PC-9 (cell line): ENCODE results near the gene ANKRD10. TPM values are rescaled to one million over a fixed set of nuclear protein-coding genes. Genes with fewer than 3 reads are reported as not detected.
A peak's percentile ranks its signal among the peaks of the same experiment; 100 is the strongest.

Source experiments
- BruUV-seq: library from RNA; stranded (reverse); fragments of 400-500 nt; replicated peaks from 2 replicates; lab custom pipeline; 2021; lab: Mats Ljungman, UMichigan
- CTCF ChIA-PET: fragments of 300-600 bp; sonication (Branson Sonifier 250); formaldehyde crosslinking; loops from one replicate; lab custom pipeline; 2022; ENCODE audit warnings: antibody characterized with exemption; lab: Charles Lee
- POLR2A ChIA-PET: fragments of 300-600 bp; sonication (Branson Sonifier 250); formaldehyde crosslinking; loops from one replicate; lab custom pipeline; 2022; ENCODE audit warnings: antibody characterized with exemption; ENCODE audit not compliant: unreplicated experiment; lab: Charles Lee
- DNase-seq, 2 experiments: peaks; one replicate each; pipeline versions ENCODE4 v3.0.0 to v3.0.0-alpha.2; 2015 to 2022; ENCODE audit warnings: mixed read lengths in 1 of 2
- H2AFZ ChIP-seq: fragments of 200-600 bp; sonication (generic); 2 replicates; pipeline ENCODE4 v1.8.1; 2017; ENCODE audit warnings: antibody characterized with exemption
- H3F3A ChIP-seq: fragments of 200-600 bp; sonication (generic); 2 replicates; pipeline ENCODE4 v1.8.1; 2017; ENCODE audit warnings: antibody characterized with exemption, mild to moderate bottlenecking, low read depth; ENCODE audit not compliant: insufficient read depth
- H3K27ac ChIP-seq: fragments of 200-600 bp; sonication (generic); 2 replicates; pipeline ENCODE4 v1.6.1; 2016; ENCODE audit warnings: mixed run types
- H3K27me3 ChIP-seq: fragments of 200-600 bp; sonication (generic); 2 replicates; pipeline ENCODE4 v1.6.1; 2016; ENCODE audit warnings: low read depth, mixed run types; ENCODE audit not compliant: insufficient read depth
- H3K36me3 ChIP-seq: fragments of 200-600 bp; sonication (generic); 2 replicates; pipeline ENCODE4 v1.6.1; 2016; ENCODE audit warnings: low read depth, mixed run types
- H3K4me1 ChIP-seq: fragments of 200-600 bp; sonication (generic); replicated peaks from 2 replicates; pipeline ENCODE4 v1.6.1; 2016; ENCODE audit warnings: mixed run types; ENCODE audit not compliant: insufficient read depth
- H3K4me2 ChIP-seq: fragments of 200-600 bp; sonication (generic); 2 replicates; pipeline ENCODE4 v1.6.1; 2017; ENCODE audit warnings: mixed run types
- H3K4me3 ChIP-seq: fragments of 200-600 bp; sonication (generic); 2 replicates; pipeline ENCODE4 v1.6.1; 2016; ENCODE audit warnings: mixed run types
- H3K79me2 ChIP-seq: fragments of 200-600 bp; sonication (generic); 2 replicates; pipeline ENCODE4 v1.6.1; 2017; ENCODE audit warnings: low read depth, mixed run types
- H3K9me2 ChIP-seq: fragments of 200-600 bp; sonication (generic); 2 replicates; pipeline ENCODE4 v1.8.1; 2017; ENCODE audit warnings: mild to moderate bottlenecking; ENCODE audit not compliant: insufficient read depth
- H3K9me3 ChIP-seq: fragments of 200-600 bp; sonication (generic); 2 replicates; pipeline ENCODE4 v1.8.1; 2016; ENCODE audit warnings: low read depth; ENCODE audit not compliant: insufficient read depth
- H4K20me1 ChIP-seq: fragments of 200-600 bp; sonication (generic); 2 replicates; pipeline ENCODE4 v1.8.1; 2017; ENCODE audit not compliant: insufficient read depth
- EZH2 ChIP-seq: fragments of 200-600 bp; sonication (generic); IDR thresholded peaks from 2 replicates; pipeline ENCODE4 v1.8.0; 2017; ENCODE audit warnings: antibody characterized with exemption, low read depth
- intact Hi-C: fragments of 100-400 bp; cut with micrococcal nuclease; formaldehyde crosslinking; loops from one replicate; pipeline ENCODE4 v1.10.0; 2022; ENCODE audit not compliant: unreplicated experiment
- total RNA-seq: library from RNA; stranded (reverse); gene quantifications from 2 replicates; pipeline ENCODE4 v1.2.3, GENCODE V29; 2021
- TF ChIP-seq, protein P1 (sequence below): fragments of 200-600 bp; sonication (generic); conservative IDR thresholded peaks from 2 replicates; pipeline ENCODE4 v1.6.1; 2017; ENCODE audit warnings: mixed run types, antibody characterized with exemption, mild to moderate bottlenecking, moderate library complexity

Gene ANKRD10
- total RNA-seq, 1 experiment from 2014 or later = 155 TPM

- Histone ChIP-seq H4K20me1 (no peaks in the 10 kb centered on the region), H3K27ac (no peak overlapping the region), H3K9me2 (no peaks in the 10 kb centered on the region), H3K4me3 (no peak overlapping the region), H3K4me1 (peaks cover 17% of the 10 kb centered on the region), H3K79me2 (no peaks in the 10 kb centered on the region), H2AFZ (no peak overlapping the region), H3K27me3 (no peaks in the 10 kb centered on the region), H3K4me2 (no peak overlapping the region), H3K36me3 (no peaks in the 10 kb centered on the region), H3F3A (peaks cover 11% of the 10 kb centered on the region; the same call in 1 of the 2 replicates), H3K9me3 (no peaks in the 10 kb centered on the region)
- POLR2A ChIA-PET = interaction anchor here (0.7 kb wide), 1 partner anchor 1708 kb away, joined by 3 read pairs; no protein-coding TSS in a partner anchor
- BruUV-seq = no TSS peak
- no peak for DNase-seq
- TF ChIP-seq, protein P1, sequence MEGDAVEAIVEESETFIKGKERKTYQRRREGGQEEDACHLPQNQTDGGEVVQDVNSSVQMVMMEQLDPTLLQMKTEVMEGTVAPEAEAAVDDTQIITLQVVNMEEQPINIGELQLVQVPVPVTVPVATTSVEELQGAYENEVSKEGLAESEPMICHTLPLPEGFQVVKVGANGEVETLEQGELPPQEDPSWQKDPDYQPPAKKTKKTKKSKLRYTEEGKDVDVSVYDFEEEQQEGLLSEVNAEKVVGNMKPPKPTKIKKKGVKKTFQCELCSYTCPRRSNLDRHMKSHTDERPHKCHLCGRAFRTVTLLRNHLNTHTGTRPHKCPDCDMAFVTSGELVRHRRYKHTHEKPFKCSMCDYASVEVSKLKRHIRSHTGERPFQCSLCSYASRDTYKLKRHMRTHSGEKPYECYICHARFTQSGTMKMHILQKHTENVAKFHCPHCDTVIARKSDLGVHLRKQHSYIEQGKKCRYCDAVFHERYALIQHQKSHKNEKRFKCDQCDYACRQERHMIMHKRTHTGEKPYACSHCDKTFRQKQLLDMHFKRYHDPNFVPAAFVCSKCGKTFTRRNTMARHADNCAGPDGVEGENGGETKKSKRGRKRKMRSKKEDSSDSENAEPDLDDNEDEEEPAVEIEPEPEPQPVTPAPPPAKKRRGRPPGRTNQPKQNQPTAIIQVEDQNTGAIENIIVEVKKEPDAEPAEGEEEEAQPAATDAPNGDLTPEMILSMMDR = no peak
- TF ChIP-seq EZH2 = no peak
- intact Hi-C loops = loop anchor here (1.0 kb wide), 1 partner anchor 105 kb away; no protein-coding TSS in a partner anchor
- CTCF ChIA-PET = interaction anchor here (0.7 kb wide), 1 partner anchor 230 kb away, joined by 5 read pairs; no protein-coding TSS in a partner anchor
Observed at GRCh38 chr13:110944968-110945927, 30.4 kb upstream of the ANKRD10 start.

GRCh38 chr13:110944121-110944967 is 29.5 kb upstream of the ANKRD10 start:
- ChIA-PET CTCF (interaction anchor here (1.2 kb wide), 1 partner anchor 62 kb away, joined by 3 read pairs; no protein-coding TSS in a partner anchor), POLR2A (interaction anchor here (0.7 kb wide), 1 partner anchor 1708 kb away, joined by 3 read pairs; no protein-coding TSS in a partner anchor)
- Histone ChIP-seq H3K36me3 (no peaks in the 10 kb centered on the region), H3K79me2 (no peaks in the 10 kb centered on the region), H4K20me1 (no peaks in the 10 kb centered on the region), H2AFZ (peak overlapping the region; percentile 34; the same call in 1 of the 2 replicates), H3K4me1 (peaks cover 17% of the 10 kb centered on the region), H3F3A (peaks cover 11% of the 10 kb centered on the region; the same call in 1 of the 2 replicates), H3K9me2 (no peaks in the 10 kb centered on the region), H3K27ac (0 out of 2 replicates have a peak overlapping the region, but pooled peaks have one; percentile 11), H3K27me3 (no peaks in the 10 kb centered on the region), H3K4me2 (peak overlapping the region; percentile 22), H3K9me3 (no peaks in the 10 kb centered on the region), H3K4me3 (no peak overlapping the region)
- BruUV-seq = no TSS peak
- DNase-seq = peak; percentile 33 to 58
- TF ChIP-seq, protein P1 = peak; percentile 76
- no peak for TF ChIP-seq EZH2
- intact Hi-C loops = loop anchor here (1.0 kb wide), 1 partner anchor 106 kb away; no protein-coding TSS in a partner anchor
